ENCODE data around the gene SKIC8.
"Not testable (repeated sequence)": the region's sequence is repeated elsewhere in the genome, so short reads cannot be mapped to it uniquely, and the experiment has no call there.

Gene SKIC8

GRCh38 chr15:78247911-78248310 lies 51.5 kb downstream of the SKIC8 start:
- no peak for DNase-seq

DNA sequence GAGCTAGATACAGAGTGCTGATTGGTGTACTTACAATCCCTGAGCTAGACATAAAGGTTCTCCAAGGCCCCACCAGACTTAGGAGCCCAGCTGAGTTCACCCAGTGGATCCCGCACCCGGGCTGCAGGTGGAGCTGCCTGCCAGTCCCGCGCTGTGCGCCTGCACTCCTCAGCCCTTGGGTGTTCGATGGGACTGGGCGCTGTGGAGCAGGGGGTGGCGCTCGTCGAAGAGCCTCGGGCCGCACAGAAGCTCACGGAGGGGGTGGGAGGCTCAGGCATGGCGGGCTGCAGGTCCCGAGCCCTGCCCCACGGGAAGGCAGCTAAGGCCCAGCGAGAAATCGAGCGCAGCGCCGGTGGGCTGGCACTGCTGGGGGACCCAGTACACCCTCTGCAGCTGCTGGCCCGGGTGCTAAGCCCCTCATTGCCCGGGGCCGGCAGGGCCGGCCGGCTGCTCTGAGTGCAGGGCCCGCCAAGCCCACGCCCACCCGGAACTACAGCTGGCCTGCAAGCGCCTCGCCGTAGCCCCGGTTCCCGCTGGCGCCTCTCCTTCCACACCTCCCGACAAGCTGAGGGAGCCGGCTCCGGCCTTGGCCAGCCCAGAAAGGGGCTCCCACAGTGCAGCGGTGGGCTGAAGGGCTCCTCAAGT lies 53.3 kb downstream of the SKIC8 start:
- DNase-seq: not testable (repeated sequence)

DNA sequence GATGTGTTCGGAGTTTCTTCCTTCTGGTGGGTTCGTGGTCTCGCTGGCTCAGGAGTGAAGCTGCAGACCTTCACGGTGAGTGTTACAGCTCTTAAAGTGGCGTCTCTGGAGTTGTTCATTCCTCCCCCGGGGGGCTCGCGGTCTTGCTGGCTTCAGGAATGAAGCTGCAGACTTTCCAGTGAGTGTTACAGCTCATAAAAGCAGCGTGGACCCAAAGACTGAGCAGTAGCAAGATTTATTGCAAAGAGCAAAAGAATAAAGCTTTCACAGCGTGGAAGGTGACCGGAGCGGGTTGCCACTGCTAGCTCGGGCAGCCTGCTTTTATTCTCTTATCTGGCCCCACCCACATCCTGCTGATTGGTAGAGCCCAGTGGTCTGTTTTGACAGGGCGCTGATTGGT lies 54.0 kb downstream of the SKIC8 start:
- not testable (repeated sequence) for DNase-seq

DNA sequence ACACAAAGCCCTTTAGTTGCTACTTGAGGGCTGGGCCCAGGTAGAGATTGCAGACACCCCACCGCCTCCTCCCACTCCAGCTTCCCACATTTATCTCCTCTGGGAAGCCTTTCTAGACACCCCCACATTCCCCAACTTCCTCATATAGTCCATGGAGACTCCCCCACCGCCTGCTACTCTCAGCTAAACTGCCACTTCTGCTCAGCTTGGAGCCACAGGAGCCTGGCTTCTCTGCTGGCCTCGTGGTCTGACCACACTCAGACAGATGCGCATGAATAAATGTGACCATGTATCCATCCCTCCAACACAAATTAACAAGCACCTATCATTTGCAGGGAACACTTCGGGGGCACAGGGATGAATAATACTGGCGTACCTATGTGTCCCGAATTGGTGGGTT lies 54.5 kb downstream of the SKIC8 start:
- no peak for DNase-seq

GRCh38 chr15:78244101-78244500 lies 55.3 kb downstream of the SKIC8 start:
- DNase-seq: no peak

- no peak for DNase-seq
Observed at GRCh38 chr15:78243491-78243941, 55.9 kb downstream of the SKIC8 start.

- DNase-seq: no peak
Observed at GRCh38 chr15:78243058-78243457, 56.4 kb downstream of the SKIC8 start.

GRCh38 chr15:78242128-78242527 lies 57.3 kb downstream of the SKIC8 start:
- no peak for DNase-seq

DNA sequence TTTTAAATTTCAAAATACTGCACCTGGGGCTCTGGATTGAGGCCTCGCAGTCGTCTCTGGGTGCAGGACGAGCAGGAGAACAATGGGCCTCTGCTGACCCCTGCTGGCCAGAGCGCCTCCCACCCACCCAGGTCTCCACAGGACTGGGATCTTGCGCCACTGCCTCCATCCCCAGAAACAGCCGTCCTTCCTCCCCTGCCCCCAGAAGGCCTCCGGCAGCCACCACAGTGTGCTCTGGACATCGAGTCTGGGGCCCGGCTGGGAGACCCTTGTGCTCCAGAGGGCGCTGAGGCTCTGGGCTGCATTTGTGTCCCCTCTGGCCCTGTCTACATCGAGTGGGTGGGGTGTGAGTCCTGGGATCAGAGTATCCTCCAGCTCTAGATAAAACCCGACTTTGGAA lies 58.4 kb downstream of the SKIC8 start:
- DNase-seq: peak; percentile 74 to 84

DNA sequence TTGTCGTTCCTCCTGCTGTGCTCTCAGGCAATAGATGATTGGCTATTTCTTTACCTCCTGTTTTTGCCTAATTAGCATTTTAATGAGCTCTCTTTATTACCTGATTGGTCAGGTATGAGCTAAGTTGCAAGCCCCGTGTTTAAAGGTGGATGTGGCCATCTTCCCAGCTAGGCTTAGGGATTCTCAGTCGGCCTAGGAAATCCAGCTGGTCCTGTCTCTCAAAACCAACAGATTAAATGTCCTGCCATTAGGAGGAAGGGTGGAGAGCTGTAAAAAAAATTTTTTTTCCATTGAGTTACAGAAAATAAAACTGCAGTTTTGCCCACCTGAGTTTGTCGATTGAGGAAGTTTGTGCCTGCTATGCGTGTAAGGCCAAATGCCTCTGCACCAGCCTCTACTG lies 59.6 kb downstream of the SKIC8 start:
- DNase-seq: no peak

GRCh38 chr15:78237146-78237545 lies 62.3 kb downstream of the SKIC8 start:
- no peak for DNase-seq

DNA sequence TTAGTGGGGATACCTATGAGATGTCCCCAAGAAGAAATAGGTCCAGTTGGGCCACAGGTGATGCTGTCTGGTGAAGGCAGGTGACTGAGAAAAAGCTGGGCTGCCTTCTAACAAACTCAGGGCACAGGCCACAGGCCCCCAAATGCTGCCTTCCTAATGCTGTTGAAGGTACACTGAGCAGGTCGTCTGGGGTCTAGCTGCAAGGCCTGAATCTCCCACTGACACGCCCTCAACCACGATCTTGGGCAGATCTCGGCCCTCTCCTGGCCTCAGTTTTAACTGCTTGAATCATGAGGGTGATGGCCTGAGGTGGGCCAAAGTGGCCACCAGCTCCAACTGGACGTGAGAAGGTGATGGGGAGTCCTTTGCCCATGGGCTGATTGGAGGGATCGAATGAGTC lies 62.9 kb downstream of the SKIC8 start:
- no peak for DNase-seq

DNA sequence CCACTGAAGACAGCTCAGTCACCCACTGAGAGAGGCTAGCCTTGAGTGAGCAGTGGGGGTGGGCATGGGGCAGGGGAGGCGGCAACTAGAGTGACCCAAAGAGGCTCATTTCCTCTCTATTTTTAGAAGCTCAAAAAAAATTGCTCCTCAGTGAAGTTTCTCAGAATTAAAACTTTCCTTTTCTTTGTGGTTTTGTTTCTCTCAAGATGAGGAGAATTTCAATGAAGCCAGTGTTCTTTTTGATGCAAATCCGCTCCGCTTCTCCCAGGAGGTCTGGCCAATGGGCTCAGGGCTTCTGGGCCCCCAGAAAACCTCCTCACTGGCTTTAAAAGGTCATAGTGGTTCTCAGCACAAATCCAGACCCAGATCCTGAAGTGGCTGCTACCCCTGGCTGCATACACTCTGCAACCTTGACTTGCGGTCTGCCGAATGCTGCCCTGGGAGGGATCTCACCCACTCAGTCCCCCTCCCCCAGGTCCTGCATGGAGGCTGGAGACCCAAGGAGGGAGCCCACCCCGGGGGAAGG lies 64.8 kb downstream of the SKIC8 start, which contains the start of gene ACSBG1:
Gene ACSBG1, minus strand, starts transcription at position 51 of the 526 bp plus-strand sequence. CDS start 64 bp downstream, outside the sequence.
- DNase-seq: no peak

- no peak for DNase-seq
Observed at GRCh38 chr15:78233496-78233895, 65.9 kb downstream of the SKIC8 start.

All from activated CD4-positive, alpha-beta T cell treated with anti-CD3 and anti-CD28 coated beads for 4 hours (primary cell).